ENCODE measurements around the gene SNX22.

DNA sequence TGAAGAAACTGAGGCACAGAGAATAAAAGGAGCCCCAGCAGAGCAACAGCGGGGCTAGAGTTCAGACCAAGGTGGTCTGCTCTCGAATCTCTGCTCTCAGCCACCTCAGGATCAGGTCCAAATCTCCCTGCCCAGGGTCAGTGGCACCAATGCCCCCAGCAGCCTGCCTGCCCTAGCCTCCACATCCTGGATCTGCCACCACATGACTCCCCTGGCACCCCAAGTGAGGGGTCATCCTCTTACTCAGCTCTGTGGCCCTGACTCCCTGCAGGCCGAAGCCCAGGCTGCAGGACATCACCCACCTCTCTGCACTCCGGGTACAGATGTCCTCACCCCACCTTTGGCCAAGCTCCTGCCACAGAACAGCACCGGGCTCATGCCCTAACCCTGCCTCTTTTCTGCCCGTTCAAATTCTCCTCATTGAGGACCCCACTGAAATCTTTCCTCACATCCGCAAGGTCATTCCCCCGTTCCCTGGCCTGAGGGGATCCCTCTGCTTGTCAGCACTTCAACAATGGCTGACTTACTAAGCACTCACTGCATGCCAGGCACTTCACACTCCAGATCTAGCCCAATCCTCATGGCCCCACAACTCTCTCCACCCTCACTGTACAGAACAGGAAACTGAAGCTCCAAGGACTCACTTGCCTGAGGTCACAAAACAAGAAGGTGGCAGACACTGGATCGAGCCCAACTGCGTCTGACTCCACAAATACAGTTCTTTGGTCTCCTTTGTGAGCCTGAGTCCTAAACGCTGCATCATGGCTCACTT, 7.0 kb downstream of the SNX22 start:
- TF ChIP-seq, protein P1, sequence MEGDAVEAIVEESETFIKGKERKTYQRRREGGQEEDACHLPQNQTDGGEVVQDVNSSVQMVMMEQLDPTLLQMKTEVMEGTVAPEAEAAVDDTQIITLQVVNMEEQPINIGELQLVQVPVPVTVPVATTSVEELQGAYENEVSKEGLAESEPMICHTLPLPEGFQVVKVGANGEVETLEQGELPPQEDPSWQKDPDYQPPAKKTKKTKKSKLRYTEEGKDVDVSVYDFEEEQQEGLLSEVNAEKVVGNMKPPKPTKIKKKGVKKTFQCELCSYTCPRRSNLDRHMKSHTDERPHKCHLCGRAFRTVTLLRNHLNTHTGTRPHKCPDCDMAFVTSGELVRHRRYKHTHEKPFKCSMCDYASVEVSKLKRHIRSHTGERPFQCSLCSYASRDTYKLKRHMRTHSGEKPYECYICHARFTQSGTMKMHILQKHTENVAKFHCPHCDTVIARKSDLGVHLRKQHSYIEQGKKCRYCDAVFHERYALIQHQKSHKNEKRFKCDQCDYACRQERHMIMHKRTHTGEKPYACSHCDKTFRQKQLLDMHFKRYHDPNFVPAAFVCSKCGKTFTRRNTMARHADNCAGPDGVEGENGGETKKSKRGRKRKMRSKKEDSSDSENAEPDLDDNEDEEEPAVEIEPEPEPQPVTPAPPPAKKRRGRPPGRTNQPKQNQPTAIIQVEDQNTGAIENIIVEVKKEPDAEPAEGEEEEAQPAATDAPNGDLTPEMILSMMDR (IDR thresholded peaks at IDR 0.05; ENCODE audit: low read depth, low read length), result no peak
- no peak for TF ChIP-seq EZH2phosphoT487 (IDR thresholded peaks at IDR 0.05; ENCODE audit: low read depth)
